Testis (tissue), 2 donors: Measurements from ENCODE around the gene GAGE10.

Source experiments
- POLR2A ChIP-seq: fragments of 450-650 bp; IDR thresholded peaks from one replicate; pipeline ENCODE4 v1.6.1; 2017; ENCODE audit warnings: antibody characterized with exemption, mild to moderate bottlenecking, moderate library complexity
- TF ChIP-seq, protein P1 (sequence below), 3 experiments: fragments of 450-650 bp in 2 of 3; fragments of 200-600 bp in 1 of 3; sonication (generic) in 1 of 3; IDR thresholded peaks; one replicate each; pipeline ENCODE4 v1.5.1; 2016 to 2019; ENCODE audit warnings: antibody characterized with exemption in 3 of 3, mild to moderate bottlenecking in 2 of 3, moderate library complexity in 1 of 3

GRCh38 chrX:49269767-49270248 lies 33.6 kb upstream of the GAGE10 start, which contains the start of gene PPP1R3F:
- TF ChIP-seq, protein P1, sequence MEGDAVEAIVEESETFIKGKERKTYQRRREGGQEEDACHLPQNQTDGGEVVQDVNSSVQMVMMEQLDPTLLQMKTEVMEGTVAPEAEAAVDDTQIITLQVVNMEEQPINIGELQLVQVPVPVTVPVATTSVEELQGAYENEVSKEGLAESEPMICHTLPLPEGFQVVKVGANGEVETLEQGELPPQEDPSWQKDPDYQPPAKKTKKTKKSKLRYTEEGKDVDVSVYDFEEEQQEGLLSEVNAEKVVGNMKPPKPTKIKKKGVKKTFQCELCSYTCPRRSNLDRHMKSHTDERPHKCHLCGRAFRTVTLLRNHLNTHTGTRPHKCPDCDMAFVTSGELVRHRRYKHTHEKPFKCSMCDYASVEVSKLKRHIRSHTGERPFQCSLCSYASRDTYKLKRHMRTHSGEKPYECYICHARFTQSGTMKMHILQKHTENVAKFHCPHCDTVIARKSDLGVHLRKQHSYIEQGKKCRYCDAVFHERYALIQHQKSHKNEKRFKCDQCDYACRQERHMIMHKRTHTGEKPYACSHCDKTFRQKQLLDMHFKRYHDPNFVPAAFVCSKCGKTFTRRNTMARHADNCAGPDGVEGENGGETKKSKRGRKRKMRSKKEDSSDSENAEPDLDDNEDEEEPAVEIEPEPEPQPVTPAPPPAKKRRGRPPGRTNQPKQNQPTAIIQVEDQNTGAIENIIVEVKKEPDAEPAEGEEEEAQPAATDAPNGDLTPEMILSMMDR (IDR thresholded peaks at IDR 0.05): no peak
- no peak for TF ChIP-seq POLR2A
